ENCODE results near the gene PNPLA7. TPM values are rescaled to one million over a fixed set of nuclear protein-coding genes. Genes with fewer than 3 reads are reported as not detected.

The PNPLA7 gene
- polyA plus RNA-seq, 1 of the 3 experiments (the other 2 are of a cell fraction): 0.99 TPM

GRCh38 chr9:137465720-137466388 lies 84.3 kb downstream of the PNPLA7 start:
- CTCF ChIA-PET: no interaction called here
- H3F3A ChIP-seq (replicated peaks; ENCODE audit: insufficient read depth): no peaks in the 10 kb centered on the region
- WGBS (ENCODE audit: low lambda C conversion rate): 83% methylated on average over 23 of the region's 23 CpGs
- no peak overlapping the region for H3K9ac ChIP-seq
- H3K4me1 ChIP-seq (ENCODE audit: control insufficient read depth in 1 of 2, insufficient read depth in 2 of 2, low read depth in 1 of 2, low read length in 1 of 2): no peaks in the 10 kb centered on the region; a peak in 1 of 4 replicates
- H3K79me2 ChIP-seq (ENCODE audit: insufficient read depth): no peaks in the 10 kb centered on the region
- H2AFZ ChIP-seq (ENCODE audit: low read depth): no peak overlapping the region
- H3K27ac ChIP-seq (ENCODE audit: low read depth in 2 of 2, low read length in 1 of 2): no peak overlapping the region
- no peaks in the 10 kb centered on the region for H3K9me3 ChIP-seq
- POLR2A ChIA-PET: no interaction called here
- H3K4me3 ChIP-seq (ENCODE audit: low read depth in 2 of 2, low read length in 1 of 2): no peak overlapping the region
- no peaks in the 10 kb centered on the region for H3K36me3 ChIP-seq (replicated peaks in 1 of 2; ENCODE audit: control insufficient read depth in 1 of 2, insufficient read depth in 2 of 2, low read length in 1 of 2)
- H3K27me3 ChIP-seq (ENCODE audit: insufficient read depth): no peaks in the 10 kb centered on the region
- TF ChIP-seq USF2 (IDR thresholded peaks at IDR 0.05; ENCODE audit: borderline replicate concordance, low read depth, low read length) (no peak), MEF2A (IDR thresholded peaks at IDR 0.05; ENCODE audit: borderline replicate concordance, low read depth) (no peak), NFIC (IDR thresholded peaks at IDR 0.05; ENCODE audit: borderline replicate concordance) (no peak), CTCF (IDR thresholded peaks at IDR 0.05) (no peak), MAX (IDR thresholded peaks at IDR 0.05; ENCODE audit: low read depth) (no peak), IRF3 (IDR thresholded peaks at IDR 0.05; ENCODE audit: low read depth, low read length) (no peak), RXRA (IDR thresholded peaks at IDR 0.05; ENCODE audit: borderline replicate concordance, low read depth) (no peak), GABPA (IDR thresholded peaks at IDR 0.05; ENCODE audit: low read depth) (no peak), JUND (IDR thresholded peaks at IDR 0.05) (no peak), ZBTB33 (IDR thresholded peaks at IDR 0.05; ENCODE audit: borderline replicate concordance, low read depth) (no peak), RAD21 (IDR thresholded peaks at IDR 0.05; ENCODE audit: low read length) (no peak), ELF1 (IDR thresholded peaks at IDR 0.05) (no peak), PBX3 (IDR thresholded peaks at IDR 0.05) (no peak), RCOR1 (IDR thresholded peaks at IDR 0.05; ENCODE audit: low read length) (no peak), POLR2AphosphoS5 (IDR thresholded peaks at IDR 0.05; ENCODE audit: low read depth, low read length) (no peak), REST (IDR thresholded peaks at IDR 0.05; ENCODE audit: low read depth, low read length) (no peak), SIN3A (IDR thresholded peaks at IDR 0.05; ENCODE audit: borderline replicate concordance, low read depth, low read length) (no peak)
- H3K4me2 ChIP-seq: no peak overlapping the region
- H4K20me1 ChIP-seq (ENCODE audit: insufficient read depth): no peaks in the 10 kb centered on the region
- H3K9me2 ChIP-seq: no peaks in the 10 kb centered on the region
- DNase-seq: no peak

Data from SK-N-SH (cell line).